Measurements from ENCODE around the gene DNAJC13. TPM values are rescaled to one million over a fixed set of nuclear protein-coding genes. Genes with fewer than 3 reads are reported as not detected.
"Not testable (repeated sequence)": the region's sequence is repeated elsewhere in the genome, so short reads cannot be mapped to it uniquely, and the experiment has no call there.

The DNAJC13 gene
- total and polyA plus RNA-seq, 2 experiments from 2014 or later, result 14.3 to 34.6 TPM

- no peak for TF ChIP-seq CTCF (IDR thresholded peaks at IDR 0.05; ENCODE audit: low read depth, low read length)
- no peaks in the 10 kb centered on the region for H3K36me3 ChIP-seq
- H3K9me3 ChIP-seq (ENCODE audit: low read depth), result no peaks in the 10 kb centered on the region
- H3K27me3 ChIP-seq, result no peaks in the 10 kb centered on the region
- DNase-seq (ENCODE audit: low read depth in 1 of 2, low spot score in 1 of 2), result peak in 1 of 2 donors; percentile 62
- H3K27ac ChIP-seq, result no peak overlapping the region
- no peak overlapping the region for H3K4me3 ChIP-seq
- no peaks in the 10 kb centered on the region for H3K4me1 ChIP-seq (ENCODE audit: low read depth)
Measured at GRCh38 chr3:132549890-132550578, 132.7 kb downstream of the DNAJC13 start.

- Histone ChIP-seq H3K36me3 (no peaks in the 10 kb centered on the region), H3K27ac (no peak overlapping the region), H3K27me3 (no peaks in the 10 kb centered on the region), H3K4me1 (ENCODE audit: low read depth) (no peaks in the 10 kb centered on the region), H3K4me3 (no peak overlapping the region), H3K9me3 (ENCODE audit: low read depth) (no peaks in the 10 kb centered on the region)
- no peak for DNase-seq (ENCODE audit: low read depth in 1 of 2, low spot score in 1 of 2)
- no peak for TF ChIP-seq CTCF (IDR thresholded peaks at IDR 0.05; ENCODE audit: low read depth, low read length)
Measured at GRCh38 chr3:132550579-132551305, 133.4 kb downstream of the DNAJC13 start.

- Histone ChIP-seq H3K36me3 (peaks cover 4% of the 10 kb centered on the region), H3K4me3 (no peak overlapping the region), H3K27ac (no peak overlapping the region), H3K4me1 (ENCODE audit: low read depth) (no peaks in the 10 kb centered on the region), H3K9me3 (ENCODE audit: low read depth) (no peaks in the 10 kb centered on the region), H3K27me3 (no peaks in the 10 kb centered on the region)
- no peak for DNase-seq (ENCODE audit: low read depth in 1 of 2, low spot score in 1 of 2)
- TF ChIP-seq CTCF (IDR thresholded peaks at IDR 0.05; ENCODE audit: low read depth, low read length), result no peak
Measured at GRCh38 chr3:132553826-132554225, 136.5 kb downstream of the DNAJC13 start.

GRCh38 chr3:132554437-132554836, 137.1 kb downstream of the DNAJC13 start:
- no peak for TF ChIP-seq CTCF (IDR thresholded peaks at IDR 0.05; ENCODE audit: low read depth, low read length)
- H3K27ac ChIP-seq, result no peak overlapping the region
- H3K4me1 ChIP-seq (ENCODE audit: low read depth), result no peaks in the 10 kb centered on the region
- DNase-seq (ENCODE audit: low read depth in 1 of 2, low spot score in 1 of 2), result peak in 1 of 2 donors; percentile 39
- H3K4me3 ChIP-seq, result no peak overlapping the region
- no peaks in the 10 kb centered on the region for H3K27me3 ChIP-seq
- H3K36me3 ChIP-seq, result peaks cover 7% of the 10 kb centered on the region
- H3K9me3 ChIP-seq (ENCODE audit: low read depth), result no peaks in the 10 kb centered on the region

- DNase-seq (ENCODE audit: low read depth in 1 of 2, low spot score in 1 of 2), result no peak
- no peaks in the 10 kb centered on the region for H3K9me3 ChIP-seq (ENCODE audit: low read depth)
- TF ChIP-seq CTCF (IDR thresholded peaks at IDR 0.05; ENCODE audit: low read depth, low read length), result no peak
- peaks cover 7% of the 10 kb centered on the region for H3K36me3 ChIP-seq
- no peak overlapping the region for H3K27ac ChIP-seq
- no peaks in the 10 kb centered on the region for H3K27me3 ChIP-seq
- no peak overlapping the region for H3K4me3 ChIP-seq
- H3K4me1 ChIP-seq (ENCODE audit: low read depth), result no peaks in the 10 kb centered on the region
Measured at GRCh38 chr3:132555306-132556035, 138.2 kb downstream of the DNAJC13 start.

GRCh38 chr3:132556036-132556386, 138.7 kb downstream of the DNAJC13 start:
- not testable (repeated sequence) for H3K27ac ChIP-seq; H3K4me3 ChIP-seq; H3K27me3 ChIP-seq; H3K9me3 ChIP-seq (ENCODE audit: low read depth); H3K36me3 ChIP-seq; DNase-seq (ENCODE audit: low read depth in 1 of 2, low spot score in 1 of 2); H3K4me1 ChIP-seq (ENCODE audit: low read depth)
